Common myeloid progenitor, CD34-positive (primary cell): ENCODE data around the gene HYAL3.

Source experiments
- CTCF ChIA-PET: fragments of 350-600 bp; sonication (Branson Sonifier 250); formaldehyde crosslinking; loops from one replicate; lab custom pipeline; 2021; ENCODE audit warnings: antibody characterized with exemption; lab: Charles Lee
- POLR2A ChIA-PET: fragments of 350-600 bp; sonication (Branson Sonifier 250); formaldehyde crosslinking; loops from one replicate; lab custom pipeline; 2021; ENCODE audit warnings: antibody characterized with exemption; lab: Charles Lee
- DNase-seq, 3 donors: peaks; one replicate each; pipeline versions ENCODE4 v3.0.0 to v3.0.0-alpha.2; 2013
- H3K27ac ChIP-seq, 2 experiments: 1 replicate in 1 of 2; 2 replicates in 1 of 2; pipeline ENCODE4 v1.7.0; 2013; ENCODE audit warnings: inconsistent platforms in 2 of 2, low read length in 2 of 2, mild to moderate bottlenecking in 2 of 2, low read depth in 1 of 2, moderate library complexity in 1 of 2; ENCODE audit not compliant: severe bottlenecking in 2 of 2, insufficient read depth in 1 of 2, poor library complexity in 1 of 2
- H3K27me3 ChIP-seq, 5 experiments: replicated peaks in 2 of 5; 1 replicate in 3 of 5; 2 replicates in 2 of 5; pipeline versions ENCODE4 v1.6.1 to v1.7.0; 2013; ENCODE audit warnings: low read length in 4 of 5, mild to moderate bottlenecking in 2 of 5, moderate library complexity in 2 of 5, inconsistent platforms in 1 of 5; ENCODE audit not compliant: insufficient read depth in 5 of 5, control insufficient read depth in 4 of 5
- H3K36me3 ChIP-seq, 4 experiments: 1 replicate in 2 of 4; 2 replicates in 2 of 4; pipeline versions ENCODE4 v1.6.1 to v1.7.0; 2013; ENCODE audit warnings: low read length in 3 of 4, control low read depth in 1 of 4, mild to moderate bottlenecking in 1 of 4; ENCODE audit not compliant: control insufficient read depth in 4 of 4, insufficient read depth in 4 of 4
- H3K4me1 ChIP-seq, 4 experiments: 1 replicate in 3 of 4; 2 replicates in 1 of 4; pipeline versions ENCODE4 v1.6.1 to v1.7.1; 2013; ENCODE audit warnings: low read length in 3 of 4, mild to moderate bottlenecking in 3 of 4, control low read depth in 1 of 4, inconsistent platforms in 1 of 4, moderate library complexity in 1 of 4; ENCODE audit not compliant: control insufficient read depth in 4 of 4, insufficient read depth in 4 of 4; ENCODE audit errors: control extremely low read depth in 1 of 4
- H3K4me3 ChIP-seq, 7 experiments: 1 replicate in 4 of 7; 2 replicates in 3 of 7; pipeline versions ENCODE4 v1.5.1 to v1.7.0; 2013; ENCODE audit warnings: mild to moderate bottlenecking in 7 of 7, low read length in 6 of 7, moderate library complexity in 6 of 7, inconsistent platforms in 2 of 7, low read depth in 2 of 7, control low read depth in 1 of 7; ENCODE audit not compliant: insufficient read depth in 4 of 7, control insufficient read depth in 1 of 7; ENCODE audit errors: extremely low read depth in 1 of 7
- H3K9me3 ChIP-seq, 5 experiments: 1 replicate in 4 of 5; 2 replicates in 1 of 5; pipeline versions ENCODE4 v1.6.1 to v1.7.1; 2013; ENCODE audit warnings: low read length in 4 of 5, mild to moderate bottlenecking in 2 of 5, inconsistent platforms in 1 of 5, low read depth in 1 of 5, moderate library complexity in 1 of 5; ENCODE audit not compliant: control insufficient read depth in 4 of 5, insufficient read depth in 2 of 5; ENCODE audit errors: control extremely low read depth in 1 of 5
- WGBS: methylation state at CpG from one replicate; pipeline ENCODE4 v1.1.5; 2013; ENCODE audit not compliant: insufficient coverage; 5-methylcytosine and 5-hydroxymethylcytosine counted together

Gene HYAL3

GRCh38 chr3:50258029-50258680 lies 41.0 kb downstream of the HYAL3 start:
- ChIA-PET POLR2A (no interaction called here), CTCF (interaction anchor here (0.6 to 72.5 kb wide), 5 partner anchors 9 to 100 kb away, joined by 3 to 1875 read pairs (median 97); partner anchors contain the start of genes GNAI2, GNAT1, LSMEM2 and SEMA3B)
- H3K4me1 ChIP-seq: peaks cover 0 to 20% (median 18%) of the 10 kb centered on the region in 4 experiments
- 90% methylated on average over 13 of the region's 17 CpGs for WGBS
- H3K27ac ChIP-seq: no peak overlapping the region
- H3K9me3 ChIP-seq: no peaks in the 10 kb centered on the region
- H3K27me3 ChIP-seq: no peaks in the 10 kb centered on the region
- DNase-seq: no peak
- H3K4me3 ChIP-seq: no peak overlapping the region
- peaks cover 19 to 64% (median 42%) of the 10 kb centered on the region in 4 experiments for H3K36me3 ChIP-seq

DNA sequence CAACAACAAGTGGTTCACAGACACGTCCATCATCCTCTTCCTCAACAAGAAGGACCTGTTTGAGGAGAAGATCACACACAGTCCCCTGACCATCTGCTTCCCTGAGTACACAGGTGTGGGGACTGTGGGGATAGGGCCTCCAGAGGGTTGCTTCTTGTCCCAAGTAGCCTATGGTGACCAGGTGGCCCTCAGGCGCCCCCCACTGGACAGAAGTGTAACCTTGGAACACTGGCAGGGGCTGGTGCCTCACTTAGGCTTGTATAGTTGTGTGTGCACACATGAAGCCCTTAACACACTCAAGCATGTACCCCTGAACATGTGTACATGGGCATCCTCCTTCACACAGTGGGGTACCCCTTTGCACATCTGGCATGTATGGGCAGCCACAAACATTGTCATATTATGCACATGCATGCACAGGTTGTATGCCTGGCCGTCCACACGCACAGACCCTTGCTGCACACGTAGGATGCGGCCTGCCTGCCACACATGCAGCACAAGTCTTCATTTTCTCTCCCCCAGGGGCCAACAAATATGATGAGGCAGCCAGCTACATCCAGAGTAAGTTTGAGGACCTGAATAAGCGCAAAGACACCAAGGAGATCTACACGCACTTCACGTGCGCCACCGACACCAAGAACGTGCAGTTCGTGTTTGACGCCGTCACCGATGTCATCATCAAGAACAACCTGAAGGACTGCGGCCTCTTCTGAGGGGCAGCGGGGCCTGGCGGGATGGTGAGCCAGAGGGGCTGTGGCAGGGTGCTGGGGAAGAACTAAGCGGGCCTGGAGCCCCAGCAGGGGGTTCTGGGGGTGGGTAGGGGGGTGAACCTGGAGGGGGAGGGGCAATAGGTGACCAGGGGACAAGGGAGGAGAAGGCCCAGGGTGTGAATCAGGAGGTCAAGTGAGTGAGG lies 42.0 kb downstream of the HYAL3 start:
- H3K27ac ChIP-seq: no peak overlapping the region
- H3K4me1 ChIP-seq: peaks cover 0 to 22% (median 18%) of the 10 kb centered on the region in 4 experiments
- WGBS: 92% methylated on average over 19 of the region's 20 CpGs
- H3K4me3 ChIP-seq: no peak overlapping the region
- CTCF ChIA-PET: interaction anchor here (10.1 to 72.5 kb wide), 3 partner anchors 8 to 65 kb away, joined by 97 to 1875 read pairs (median 1875); partner anchors contain the start of genes GNAI2, GNAT1, LSMEM2 and SEMA3B
- H3K36me3 ChIP-seq: peaks cover 19 to 73% (median 47%) of the 10 kb centered on the region in 4 experiments
- H3K9me3 ChIP-seq: no peaks in the 10 kb centered on the region
- no peaks in the 10 kb centered on the region for H3K27me3 ChIP-seq
- POLR2A ChIA-PET: interaction anchor here (0.5 to 1.6 kb wide), 3 partner anchors 11 to 49 kb away, joined by 3 to 5 read pairs (median 4); no protein-coding TSS in a partner anchor
- DNase-seq: peak in 1 of 3 donors; percentile 52

GRCh38 chr3:50255251-50255615 lies 44.0 kb downstream of the HYAL3 start:
- H3K9me3 ChIP-seq: no peaks in the 10 kb centered on the region
- ChIA-PET CTCF (interaction anchor here (10.1 to 72.5 kb wide), 3 partner anchors 6 to 63 kb away, joined by 97 to 1875 read pairs (median 1875); partner anchors contain the start of genes GNAI2, GNAT1, LSMEM2 and SEMA3B), POLR2A (no interaction called here)
- 98% methylated on average over 8 of the region's 9 CpGs for WGBS
- peaks cover 0 to 13% (median 9%) of the 10 kb centered on the region in 4 experiments for H3K4me1 ChIP-seq
- H3K36me3 ChIP-seq: peaks cover 24 to 89% (median 58%) of the 10 kb centered on the region in 4 experiments
- peak overlapping the region in 1 of 2 experiments; percentile 52 for H3K27ac ChIP-seq
- H3K27me3 ChIP-seq: no peaks in the 10 kb centered on the region
- DNase-seq: no peak
- H3K4me3 ChIP-seq: no peak overlapping the region

DNA sequence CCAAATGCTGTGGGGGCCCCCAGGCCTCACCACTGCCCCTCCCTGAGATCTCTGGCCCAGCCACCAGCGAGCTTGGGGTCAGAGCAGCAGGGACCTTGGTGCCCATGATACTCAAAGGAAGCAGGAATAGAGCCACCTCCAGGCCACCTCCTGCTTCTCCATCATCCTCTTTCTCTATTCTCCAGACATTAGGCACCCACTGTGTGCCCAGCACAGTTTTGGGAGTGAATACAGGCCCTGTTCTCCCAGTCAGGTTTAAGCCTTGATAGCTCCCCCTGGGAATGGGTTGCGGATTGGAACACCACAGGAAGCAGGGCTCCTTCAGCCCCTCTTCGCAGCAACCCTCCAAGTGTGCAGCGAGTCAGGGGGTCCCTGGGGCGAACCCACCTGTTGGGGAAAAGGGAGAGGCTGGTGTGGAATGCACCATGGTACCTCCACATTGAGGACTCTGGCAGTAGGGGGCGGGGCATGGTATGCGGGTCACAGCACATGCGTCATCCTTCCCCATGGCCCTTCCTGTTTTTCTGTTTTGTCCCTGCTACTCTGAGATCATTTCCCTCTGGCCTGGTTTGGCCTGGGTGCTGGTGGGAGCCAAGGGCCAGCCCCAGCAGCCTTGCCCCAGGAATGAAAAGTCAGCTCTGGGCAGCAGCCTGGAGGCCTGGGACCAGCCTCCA lies 44.5 kb downstream of the HYAL3 start:
- Histone ChIP-seq H3K4me1 (peaks cover 0 to 12% (median 9%) of the 10 kb centered on the region in 4 experiments), H3K27me3 (no peaks in the 10 kb centered on the region), H3K27ac (peak overlapping the region in 1 of 2 experiments; percentile 52), H3K36me3 (peaks cover 24 to 93% (median 59%) of the 10 kb centered on the region in 4 experiments), H3K9me3 (no peaks in the 10 kb centered on the region), H3K4me3 (no peak overlapping the region)
- 88% methylated on average over 8 of the region's 8 CpGs for WGBS
- POLR2A ChIA-PET: no interaction called here
- DNase-seq: peak in 1 of 3 donors; percentile 49
- CTCF ChIA-PET: interaction anchor here (1.2 to 72.5 kb wide), 4 partner anchors 5 to 70 kb away, joined by 3 to 1875 read pairs (median 986); partner anchors contain the start of genes GNAI2, GNAT1, LSMEM2 and SEMA3B

GRCh38 chr3:50251220-50251619 lies 48.0 kb downstream of the HYAL3 start:
- POLR2A ChIA-PET: no interaction called here

GRCh38 chr3:50250514-50250913 lies 48.7 kb downstream of the HYAL3 start:
- Histone ChIP-seq H3K36me3 (peaks cover 6 to 86% (median 45%) of the 10 kb centered on the region in 4 experiments), H3K27ac (peak overlapping the region in 1 of 2 experiments; percentile 45), H3K4me3 (no peak overlapping the region), H3K27me3 (no peaks in the 10 kb centered on the region), H3K4me1 (peaks cover 9 to 51% (median 42%) of the 10 kb centered on the region in 4 experiments), H3K9me3 (no peaks in the 10 kb centered on the region)
- CTCF ChIA-PET: interaction anchor here (0.6 to 72.5 kb wide), 4 partner anchors 1 to 74 kb away, joined by 3 to 1875 read pairs (median 992); partner anchors contain the start of genes GNAI2, GNAT1, LSMEM2 and SEMA3B
- DNase-seq: no peak
- POLR2A ChIA-PET: no interaction called here
- WGBS: no CpG with 5 or more reads among the region's 4 CpGs

More at GRCh38 chr3:50251220-50251619, 48.0 kb downstream of the HYAL3 start:
- no peak for DNase-seq
- Histone ChIP-seq H3K36me3 (peaks cover 6 to 87% (median 48%) of the 10 kb centered on the region in 4 experiments), H3K9me3 (no peaks in the 10 kb centered on the region), H3K27me3 (no peaks in the 10 kb centered on the region), H3K4me1 (peaks cover 9 to 44% (median 35%) of the 10 kb centered on the region in 4 experiments), H3K4me3 (no peak overlapping the region), H3K27ac (no peak overlapping the region)
- WGBS: 100% methylated on average over 3 of the region's 8 CpGs
- CTCF ChIA-PET: interaction anchor here (10.1 to 72.5 kb wide), 3 partner anchors 2 to 59 kb away, joined by 97 to 1875 read pairs (median 1875); partner anchors contain the start of genes GNAI2, GNAT1, LSMEM2 and SEMA3B
